Thoracic aorta (tissue), 2 donors: ENCODE results near the gene GADD45GIP1. TPM values are rescaled to one million over a fixed set of nuclear protein-coding genes. Genes with fewer than 3 reads are reported as not detected.

Source experiments
- ATAC-seq: fragments of 150-250 bp; one replicate; pipeline ENCODE4 v1.8.0; 2017; ENCODE audit warnings: low read depth; ENCODE audit not compliant: insufficient number of reproducible peaks, low FRiP score
- DNase-seq: peaks from one replicate; pipeline ENCODE4 v3.0.0-alpha.2; 2020; ENCODE audit warnings: low spot score
- H3K27ac ChIP-seq, 2 donors: fragments of 200-600 bp; sonication (generic); 1 replicate in 1 of 2; 2 replicates in 1 of 2; pipeline ENCODE4 v1.5.1; 2016; ENCODE audit warnings: mild to moderate bottlenecking in 2 of 2, moderate library complexity in 2 of 2
- H3K27me3 ChIP-seq: fragments of 200-600 bp; sonication (generic); replicated peaks from 2 replicates; pipeline ENCODE4 v1.6.0; 2016; ENCODE audit warnings: mild to moderate bottlenecking; ENCODE audit not compliant: insufficient read depth
- H3K36me3 ChIP-seq: fragments of 200-600 bp; sonication (generic); one replicate; pipeline ENCODE4 v1.5.1; 2016
- H3K4me1 ChIP-seq, 2 donors: fragments of 200-600 bp; sonication (generic); 1 replicate in 1 of 2; 2 replicates in 1 of 2; pipeline versions ENCODE4 v1.5.1 to v1.6.0; 2016; ENCODE audit warnings: low read depth in 2 of 2, mild to moderate bottlenecking in 1 of 2; ENCODE audit not compliant: control insufficient read depth in 1 of 2
- H3K4me3 ChIP-seq: fragments of 200-600 bp; sonication (generic); 2 replicates; pipeline ENCODE4 v1.5.1; 2016; ENCODE audit warnings: mild to moderate bottlenecking
- H3K9me3 ChIP-seq: fragments of 200-600 bp; sonication (generic); 2 replicates; pipeline ENCODE4 v1.5.1; 2016
- total RNA-seq, 2 donors: library from RNA; depleted of rRNA; stranded (reverse); fragments of >200 nt; gene quantifications; one replicate each; pipeline versions ENCODE4 v1.1.0 to v1.2.3, GENCODE V29; 2016
- TF ChIP-seq, protein P1 (sequence below): fragments of 200-600 bp; sonication (generic); IDR thresholded peaks from one replicate; pipeline ENCODE4 v1.5.1; 2019; ENCODE audit warnings: antibody characterized with exemption

Gene GADD45GIP1
- total RNA-seq, 2 donors from 2014 or later = 30.2 to 42.8 TPM

DNA sequence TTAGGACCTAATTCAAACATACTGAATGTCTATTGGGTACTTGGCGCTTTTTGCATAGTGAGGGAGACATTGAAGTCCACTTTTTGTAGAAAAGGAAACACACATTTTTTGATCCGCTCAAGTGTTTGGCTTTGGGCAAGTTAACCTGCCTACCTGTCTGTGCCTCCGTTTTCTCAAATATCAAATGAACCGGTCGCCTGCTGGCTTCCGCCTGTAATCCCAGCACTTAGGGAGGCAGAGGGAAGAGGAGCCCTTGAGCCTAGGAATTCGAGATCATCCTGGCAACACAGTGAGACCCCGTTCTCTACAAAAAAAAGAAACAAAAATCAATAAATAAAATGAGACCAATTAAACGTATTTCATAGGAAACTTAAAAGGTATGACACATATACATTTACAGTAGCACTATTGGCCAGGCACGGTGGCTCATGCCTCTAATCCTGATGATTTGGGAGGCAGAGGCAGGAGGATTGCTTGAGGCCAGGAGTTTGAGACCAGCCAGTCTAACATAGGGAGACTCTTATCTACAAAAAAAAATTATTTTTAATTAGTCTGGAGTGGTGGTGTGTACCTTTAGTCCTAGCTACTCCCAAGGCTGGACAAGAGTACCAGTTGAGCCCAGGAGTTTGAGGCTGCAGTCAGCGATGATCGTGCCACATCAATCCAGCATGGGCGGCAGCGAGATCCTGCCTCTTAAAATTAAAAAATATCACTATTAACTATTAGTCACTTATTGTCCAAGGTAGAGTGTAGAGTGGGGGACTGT, 10.1 kb downstream of the GADD45GIP1 start:
- peaks cover 12 to 21% of the 10 kb centered on the region in 2 donors for H3K4me1 ChIP-seq

DNA sequence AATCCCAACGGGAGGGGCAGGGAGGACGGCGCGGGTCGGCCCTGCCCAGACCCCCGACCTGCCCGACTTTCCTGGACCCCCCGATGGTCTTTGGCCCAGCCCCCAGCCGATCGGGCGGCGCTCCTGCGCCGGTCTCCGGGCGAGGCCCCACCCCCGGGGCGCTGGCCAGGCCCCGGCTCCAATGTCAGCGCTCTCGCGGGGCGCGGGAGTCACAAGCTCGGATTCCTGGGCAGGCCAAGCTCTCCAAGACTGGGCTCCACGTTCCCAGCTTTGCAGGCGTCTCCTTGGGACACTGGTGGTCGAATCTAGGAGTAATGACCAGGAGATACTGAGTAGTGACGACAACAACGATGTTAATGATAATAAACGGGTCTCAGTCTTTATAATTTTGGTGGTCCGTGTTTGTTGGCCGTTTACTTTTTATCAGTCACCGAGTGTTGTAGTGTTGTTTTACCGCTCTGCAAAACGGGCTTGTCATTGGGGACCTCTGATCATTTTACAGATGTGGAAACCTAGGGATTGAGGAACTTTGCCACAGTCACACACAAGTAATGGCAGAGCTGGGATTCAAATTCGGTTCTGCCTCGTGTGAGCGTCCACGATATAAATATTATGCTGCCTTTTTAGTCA, 10.8 kb downstream of the GADD45GIP1 start:
- Histone ChIP-seq H3K36me3 (peaks cover 60% of the 10 kb centered on the region), H3K9me3 (no peaks in the 10 kb centered on the region), H3K4me1 (peaks cover 12 to 16% of the 10 kb centered on the region in 2 donors), H3K27ac (peak overlapping the region; percentile 77 to 86), H3K4me3 (peak overlapping the region; percentile 84), H3K27me3 (no peaks in the 10 kb centered on the region)
- ATAC-seq = no peak
- no peak for DNase-seq
- TF ChIP-seq, protein P1, sequence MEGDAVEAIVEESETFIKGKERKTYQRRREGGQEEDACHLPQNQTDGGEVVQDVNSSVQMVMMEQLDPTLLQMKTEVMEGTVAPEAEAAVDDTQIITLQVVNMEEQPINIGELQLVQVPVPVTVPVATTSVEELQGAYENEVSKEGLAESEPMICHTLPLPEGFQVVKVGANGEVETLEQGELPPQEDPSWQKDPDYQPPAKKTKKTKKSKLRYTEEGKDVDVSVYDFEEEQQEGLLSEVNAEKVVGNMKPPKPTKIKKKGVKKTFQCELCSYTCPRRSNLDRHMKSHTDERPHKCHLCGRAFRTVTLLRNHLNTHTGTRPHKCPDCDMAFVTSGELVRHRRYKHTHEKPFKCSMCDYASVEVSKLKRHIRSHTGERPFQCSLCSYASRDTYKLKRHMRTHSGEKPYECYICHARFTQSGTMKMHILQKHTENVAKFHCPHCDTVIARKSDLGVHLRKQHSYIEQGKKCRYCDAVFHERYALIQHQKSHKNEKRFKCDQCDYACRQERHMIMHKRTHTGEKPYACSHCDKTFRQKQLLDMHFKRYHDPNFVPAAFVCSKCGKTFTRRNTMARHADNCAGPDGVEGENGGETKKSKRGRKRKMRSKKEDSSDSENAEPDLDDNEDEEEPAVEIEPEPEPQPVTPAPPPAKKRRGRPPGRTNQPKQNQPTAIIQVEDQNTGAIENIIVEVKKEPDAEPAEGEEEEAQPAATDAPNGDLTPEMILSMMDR = no peak

More for the DNA sequence above, 10.1 kb downstream of the GADD45GIP1 start:
- DNase-seq (no peak), ATAC-seq (no peak)
- Histone ChIP-seq H3K4me3 (peak overlapping the region; percentile 84), H3K27me3 (no peaks in the 10 kb centered on the region), H3K27ac (peak overlapping the region; percentile 77 to 86), H3K9me3 (no peaks in the 10 kb centered on the region), H3K36me3 (peaks cover 59% of the 10 kb centered on the region)
- TF ChIP-seq, protein P1 = no peak

DNA sequence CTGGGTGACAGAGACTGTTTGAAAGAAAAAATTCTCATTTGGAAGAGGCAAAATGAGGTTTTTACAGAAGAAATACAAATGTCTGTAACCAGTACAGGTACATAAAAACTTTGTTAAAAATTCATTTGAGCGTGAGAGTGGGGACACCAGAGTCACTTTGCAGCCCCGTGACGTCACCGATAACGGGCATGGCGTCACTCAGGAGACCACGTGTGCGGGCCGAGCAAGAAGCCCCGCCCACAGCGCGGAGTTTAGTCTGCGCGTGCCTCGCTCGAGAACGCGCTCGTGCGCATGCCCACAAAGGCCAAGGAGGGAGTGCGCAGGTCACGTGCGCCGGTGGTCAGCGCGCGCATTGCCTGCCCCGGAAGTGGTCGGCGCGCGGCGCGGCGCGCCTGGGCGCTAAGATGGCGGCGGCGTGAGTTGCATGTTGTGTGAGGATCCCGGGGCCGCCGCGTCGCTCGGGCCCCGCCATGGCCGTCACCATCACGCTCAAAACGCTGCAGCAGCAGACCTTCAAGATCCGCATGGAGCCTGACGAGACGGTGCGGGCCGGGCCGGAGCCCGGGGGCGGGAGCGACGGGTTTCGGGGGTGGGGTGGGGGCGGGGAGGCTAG, 11.4 kb downstream of the GADD45GIP1 start, which contains the start of gene RAD23A:
RAD23A (plus strand) TSS at position 384 of the 613 bp plus-strand sequence; CDS start at position 471, 87 bp downstream.
- Histone ChIP-seq H3K9me3 (no peaks in the 10 kb centered on the region), H3K4me3 (peak within 1 kb of the TSS; percentile 84), H3K27me3 (no peaks in the 10 kb centered on the region), H3K36me3 (peaks cover 60% of the 10 kb centered on the region), H3K27ac (peak within 1 kb of the TSS; percentile 77 to 86), H3K4me1 (peaks cover 17 to 22% of the 10 kb centered on the region in 2 donors)
- peak; percentile 90 for DNase-seq
- peak; percentile 77 for ATAC-seq
- TF ChIP-seq, protein P1 = no peak

DNA sequence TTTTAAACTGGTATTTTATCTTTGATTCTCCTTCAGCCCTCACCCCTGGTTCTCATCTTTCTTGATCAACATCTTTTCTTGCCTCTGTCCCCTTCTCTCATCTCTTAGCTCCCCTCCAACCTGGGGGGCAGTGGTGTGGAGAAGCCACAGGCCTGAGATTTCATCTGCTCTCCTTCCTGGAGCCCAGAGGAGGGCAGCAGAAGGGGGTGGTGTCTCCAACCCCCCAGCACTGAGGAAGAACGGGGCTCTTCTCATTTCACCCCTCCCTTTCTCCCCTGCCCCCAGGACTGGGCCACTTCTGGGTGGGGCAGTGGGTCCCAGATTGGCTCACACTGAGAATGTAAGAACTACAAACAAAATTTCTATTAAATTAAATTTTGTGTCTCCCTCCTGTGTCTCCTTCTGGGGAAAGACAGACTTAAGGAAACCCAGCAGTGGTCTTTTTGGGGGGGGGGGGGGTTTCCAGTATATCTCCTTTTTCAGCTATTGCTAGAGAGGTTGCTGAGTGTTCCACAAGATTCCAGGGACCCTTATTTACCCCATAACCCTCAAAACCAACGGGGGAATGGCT, 12.8 kb downstream of the GADD45GIP1 start:
- H3K4me3 ChIP-seq = no peak overlapping the region
- ATAC-seq (no peak), DNase-seq (no peak)
- H3K27me3 ChIP-seq = no peaks in the 10 kb centered on the region
- peaks cover 28 to 35% of the 10 kb centered on the region in 2 donors for H3K4me1 ChIP-seq
- no peaks in the 10 kb centered on the region for H3K9me3 ChIP-seq
- H3K27ac ChIP-seq = peak overlapping the region in 1 of 2 donors; percentile 77
- H3K36me3 ChIP-seq = peaks cover 56% of the 10 kb centered on the region
- TF ChIP-seq, protein P1 = no peak
